Activated naive CD4-positive, alpha-beta T cell treated with anti-CD3 and anti-CD28 coated beads, Interleukin-2, amount 50 U/mL, for 72 hours (primary cell): ENCODE data around the gene PIP4P1. TPM values are rescaled to one million over a fixed set of nuclear protein-coding genes. Genes with fewer than 3 reads are reported as not detected.

Experiments used
- total RNA-seq, 2 donors: library from RNA; stranded (reverse); gene quantifications; one replicate each; pipeline ENCODE4 v1.2.3, GENCODE V29; 2022

Gene PIP4P1
- total RNA-seq, 2 donors from 2014 or later, result 29.1 to 90.2 TPM

Other genes with a start within 250 kb of the PIP4P1 start
- gene OR11H6, start 237.7 kb downstream of the PIP4P1 start, total RNA-seq, result not detected
- not detected for gene OR11H7, start 232.5 kb downstream of the PIP4P1 start, total RNA-seq
- gene OR11H4, start 222.1 kb downstream of the PIP4P1 start, total RNA-seq, result not detected
- gene TTC5, start 155.5 kb downstream of the PIP4P1 start, total RNA-seq, result 10 to 100 TPM in 1 of 2 donors, 1 to 10 TPM in 1; 5.7 to 21.6 TPM
- gene CCNB1IP1, start 128.2 kb downstream of the PIP4P1 start, total RNA-seq, result 100 to 1,000 TPM in 1 of 2 donors, 10 to 100 TPM in 1; 56.8 to 122 TPM
- 100 to 1,000 TPM in 1 of 2 donors, 10 to 100 TPM in 1; 45.9 to 121 TPM for gene PARP2, start 117.8 kb downstream of the PIP4P1 start, total RNA-seq
- 10 to 100 TPM; 43.3 to 69.8 TPM for gene TEP1, start 47.9 kb downstream of the PIP4P1 start, total RNA-seq
- under 1 TPM; 0.04 to 0.09 TPM for gene KLHL33, start 25.3 kb downstream of the PIP4P1 start, total RNA-seq
- 10 to 100 TPM; 43.3 to 58.6 TPM for gene OSGEP, start 6.6 kb downstream of the PIP4P1 start, total RNA-seq
- 100 to 1,000 TPM; 171 to 234 TPM for gene APEX1, start 6.2 kb downstream of the PIP4P1 start, total RNA-seq
- gene PNP, start 8.0 kb upstream of the PIP4P1 start, total RNA-seq, result 100 to 1,000 TPM; 167 to 241 TPM
- under 1 TPM; 0.43 to 0.71 TPM for gene RNASE10, start 44.1 kb upstream of the PIP4P1 start, total RNA-seq
- not detected for gene RNASE9, start 99.6 kb upstream of the PIP4P1 start, total RNA-seq
- not detected for gene RNASE11, start 126.6 kb upstream of the PIP4P1 start, total RNA-seq
- gene RNASE12, start 129.9 kb upstream of the PIP4P1 start, total RNA-seq, result not detected
- gene OR6S1, start 180.3 kb upstream of the PIP4P1 start, total RNA-seq, result not detected
- under 1 TPM; 0.23 to 0.60 TPM for gene RNASE4, start 223.1 kb upstream of the PIP4P1 start, total RNA-seq
- gene ANG, start 227.3 kb upstream of the PIP4P1 start, total RNA-seq, result 1 to 10 TPM in 1 of 2 donors, under 1 TPM in 1; 0.48 to 4.1 TPM